ENCODE results near the gene CEP120. TPM values are rescaled to one million over a fixed set of nuclear protein-coding genes. Genes with fewer than 3 reads are reported as not detected.
A peak's percentile ranks its signal among the peaks of the same experiment; 100 is the strongest.

Gene CEP120
- total RNA-seq, 2 experiments from 2014 or later: 22.3 to 27.6 TPM

- POLR2A ChIA-PET: interaction anchor here (1.1 to 1.5 kb wide), 2 partner anchors 28 to 61 kb away, joined by 3 to 6 read pairs; partner anchors contain the start of genes CEP120 and CSNK1G3
- Mint-ChIP-seq H3K9me3 (ENCODE audit: insufficient read depth) (no peaks in the 10 kb centered on the region), H3K27me3 (ENCODE audit: low read depth) (peaks cover under 1% of the 10 kb centered on the region), H3K4me1 (ENCODE audit: low read depth) (peaks cover 11% of the 10 kb centered on the region), H3K36me3 (ENCODE audit: low read depth) (no peaks in the 10 kb centered on the region), H3K4me3 (no peak overlapping the region), H3K27ac (no peak overlapping the region)
- CTCF ChIA-PET: interaction anchor here (1.8 kb wide), 1 partner anchor 28 kb away, joined by 9 read pairs; the partner anchor contains the start of gene CEP120
- no peak for ATAC-seq
- no peak for DNase-seq
These were observed 27.8 kb upstream of the CEP120 start for GRCh38 chr5:123451047-123451446.

DNA sequence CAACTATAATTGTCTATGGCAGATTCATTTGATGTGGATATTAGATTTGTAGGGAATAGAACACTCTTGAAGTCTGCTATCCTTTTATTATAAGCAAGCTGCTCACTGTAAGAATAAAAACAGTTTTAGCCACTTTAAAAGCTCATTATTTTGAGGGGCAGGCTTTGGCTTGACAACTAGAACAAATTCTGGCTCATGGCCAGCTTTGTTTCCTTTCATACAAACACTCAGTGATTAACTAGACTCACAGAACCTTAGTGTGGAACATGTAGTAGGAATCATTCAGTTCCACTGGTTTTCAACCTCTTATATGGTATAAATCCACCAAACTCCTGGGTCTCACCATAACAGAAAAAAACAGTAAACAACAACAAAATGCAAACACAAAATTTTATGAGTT is 27.4 kb upstream of the CEP120 start:
- H3K4me1 Mint-ChIP-seq (ENCODE audit: low read depth): peaks cover 11% of the 10 kb centered on the region
- DNase-seq: no peak
- CTCF ChIA-PET: interaction anchor here (0.8 to 1.8 kb wide), 3 partner anchors 9 to 60 kb away, joined by 3 to 9 read pairs (median 3); partner anchors contain the start of gene CEP120
- H3K36me3 Mint-ChIP-seq (ENCODE audit: low read depth): no peaks in the 10 kb centered on the region
- ATAC-seq: no peak
- no peaks in the 10 kb centered on the region for H3K9me3 Mint-ChIP-seq (ENCODE audit: insufficient read depth)
- POLR2A ChIA-PET: interaction anchor here (1.1 to 1.5 kb wide), 2 partner anchors 27 to 61 kb away, joined by 3 to 6 read pairs; partner anchors contain the start of genes CEP120 and CSNK1G3
- no peak overlapping the region for H3K27ac Mint-ChIP-seq
- H3K27me3 Mint-ChIP-seq (ENCODE audit: low read depth): peaks cover 2% of the 10 kb centered on the region
- H3K4me3 Mint-ChIP-seq: no peak overlapping the region

DNA sequence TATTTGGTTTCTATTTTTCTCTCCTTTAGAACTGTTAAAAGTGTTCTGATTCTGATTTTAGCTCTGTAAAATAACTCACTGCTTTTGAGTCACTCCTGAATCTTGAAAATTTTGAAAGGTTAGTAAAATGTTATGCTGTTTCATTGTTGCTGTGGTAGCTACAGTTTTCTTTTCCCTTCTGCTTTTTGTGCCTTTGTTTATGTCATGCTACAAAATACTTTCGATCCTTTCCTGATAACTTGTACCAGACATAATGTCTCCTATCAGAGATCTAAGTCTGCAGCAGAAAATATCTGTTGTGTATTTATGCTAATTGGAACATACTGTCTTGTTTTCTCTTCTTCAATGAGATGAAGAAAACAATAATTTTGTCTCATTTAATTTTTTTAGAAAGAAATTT is 26.9 kb upstream of the CEP120 start:
- H3K4me1 Mint-ChIP-seq (ENCODE audit: low read depth): peaks cover 11% of the 10 kb centered on the region
- no peak overlapping the region for H3K27ac Mint-ChIP-seq
- no peak for ATAC-seq
- CTCF ChIA-PET: interaction anchor here (0.8 to 1.8 kb wide), 3 partner anchors 9 to 61 kb away, joined by 3 to 9 read pairs (median 3); partner anchors contain the start of gene CEP120
- H3K27me3 Mint-ChIP-seq (ENCODE audit: low read depth): peaks cover 2% of the 10 kb centered on the region
- DNase-seq: no peak
- POLR2A ChIA-PET: interaction anchor here (1.5 kb wide), 1 partner anchor 27 kb away, joined by 6 read pairs; the partner anchor contains the start of gene CEP120
- H3K9me3 Mint-ChIP-seq (ENCODE audit: insufficient read depth): no peaks in the 10 kb centered on the region
- no peak overlapping the region for H3K4me3 Mint-ChIP-seq
- no peaks in the 10 kb centered on the region for H3K36me3 Mint-ChIP-seq (ENCODE audit: low read depth)

DNA sequence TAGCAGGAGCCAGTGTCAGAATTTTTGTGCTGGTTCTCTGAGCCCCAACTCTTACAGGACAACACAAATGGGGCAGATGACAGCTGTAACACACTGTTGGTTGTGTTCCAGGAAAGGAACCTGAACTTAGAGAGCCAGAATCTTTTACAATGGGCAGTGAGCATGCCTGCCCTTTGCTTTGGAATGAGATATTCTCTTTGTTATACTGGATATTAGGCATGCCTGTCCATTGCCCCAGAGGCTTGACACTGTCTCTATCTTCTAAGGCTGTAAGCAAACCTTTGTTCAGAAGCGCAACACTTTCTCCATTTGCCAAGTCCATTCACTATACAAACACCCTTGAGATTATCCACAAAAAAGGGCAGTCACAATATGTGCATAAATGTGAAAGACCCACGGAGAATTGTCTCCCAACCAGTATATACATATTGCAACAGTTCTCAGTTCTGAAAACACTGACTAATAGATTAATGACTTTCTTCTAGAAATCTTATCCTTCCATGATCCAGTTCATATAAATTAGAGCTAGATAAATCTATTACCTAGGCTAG is 26.3 kb upstream of the CEP120 start:
- ATAC-seq (no peak), DNase-seq (no peak)
- Mint-ChIP-seq H3K9me3 (ENCODE audit: insufficient read depth) (no peaks in the 10 kb centered on the region), H3K4me1 (ENCODE audit: low read depth) (peaks cover 11% of the 10 kb centered on the region), H3K36me3 (ENCODE audit: low read depth) (no peaks in the 10 kb centered on the region), H3K27ac (no peak overlapping the region), H3K4me3 (no peak overlapping the region), H3K27me3 (ENCODE audit: low read depth) (peaks cover 2% of the 10 kb centered on the region)
- ChIA-PET POLR2A (interaction anchor here (0.6 kb wide), 1 partner anchor 27 kb away, joined by 3 read pairs; no protein-coding TSS in a partner anchor), CTCF (interaction anchor here (0.8 to 1.8 kb wide), 3 partner anchors 8 to 62 kb away, joined by 3 to 9 read pairs (median 3); partner anchors contain the start of gene CEP120)

- ATAC-seq (no peak), DNase-seq (no peak)
- Mint-ChIP-seq H3K36me3 (ENCODE audit: low read depth) (no peaks in the 10 kb centered on the region), H3K4me3 (no peak overlapping the region), H3K9me3 (ENCODE audit: insufficient read depth) (no peaks in the 10 kb centered on the region), H3K4me1 (ENCODE audit: low read depth) (peaks cover 11% of the 10 kb centered on the region), H3K27me3 (ENCODE audit: low read depth) (peaks cover 2% of the 10 kb centered on the region), H3K27ac (no peak overlapping the region)
- ChIA-PET CTCF (interaction anchor here (1.1 kb wide), 1 partner anchor 22 kb away, joined by 3 read pairs; no protein-coding TSS in a partner anchor), POLR2A (interaction anchor here (1.8 kb wide), 1 partner anchor 25 kb away, joined by 17 read pairs; the partner anchor contains the start of gene CEP120)
These were observed 25.5 kb upstream of the CEP120 start for GRCh38 chr5:123448743-123449142.

GRCh38 chr5:123448017-123448617 is 24.9 kb upstream of the CEP120 start:
- Mint-ChIP-seq H3K4me1 (ENCODE audit: low read depth) (peaks cover 11% of the 10 kb centered on the region), H3K27ac (no peak overlapping the region), H3K27me3 (ENCODE audit: low read depth) (peaks cover 2% of the 10 kb centered on the region), H3K36me3 (ENCODE audit: low read depth) (no peaks in the 10 kb centered on the region), H3K9me3 (ENCODE audit: insufficient read depth) (no peaks in the 10 kb centered on the region), H3K4me3 (peak overlapping the region; percentile 31)
- peak; percentile 81 for ATAC-seq
- POLR2A ChIA-PET: interaction anchor here (1.8 kb wide), 1 partner anchor 25 kb away, joined by 17 read pairs; the partner anchor contains the start of gene CEP120
- DNase-seq: no peak
- CTCF ChIA-PET: interaction anchor here (0.6 to 1.4 kb wide), 4 partner anchors 14 to 25 kb away, joined by 3 to 9 read pairs (median 3); partner anchors contain the start of gene CEP120

DNA sequence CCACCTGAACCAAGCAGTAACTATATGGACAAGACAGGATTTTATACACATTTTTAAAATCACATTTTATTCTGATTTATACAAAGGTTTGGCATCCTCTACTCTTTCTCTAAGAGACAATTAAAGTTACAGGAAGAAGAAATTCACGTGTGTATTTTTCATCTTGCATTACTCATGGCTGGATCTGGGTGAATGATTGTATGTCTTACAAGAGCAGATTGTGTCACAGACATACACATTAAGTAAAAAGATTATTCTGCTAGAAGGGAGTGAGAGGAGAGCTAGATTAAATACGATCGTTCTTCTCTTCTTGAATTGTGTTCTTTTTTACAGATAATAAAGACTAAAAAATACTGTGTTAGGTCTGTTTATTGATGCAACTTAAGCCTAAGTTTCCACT is 20.8 kb upstream of the CEP120 start:
- Mint-ChIP-seq H3K27ac (no peak overlapping the region), H3K4me1 (ENCODE audit: low read depth) (peaks cover 11% of the 10 kb centered on the region), H3K27me3 (ENCODE audit: low read depth) (peaks cover 2% of the 10 kb centered on the region), H3K9me3 (ENCODE audit: insufficient read depth) (no peaks in the 10 kb centered on the region), H3K36me3 (ENCODE audit: low read depth) (no peaks in the 10 kb centered on the region), H3K4me3 (no peak overlapping the region)
- no peak for ATAC-seq
- ChIA-PET POLR2A (no interaction called here), CTCF (interaction anchor here (1.4 kb wide), 1 partner anchor 21 kb away, joined by 4 read pairs; the partner anchor contains the start of gene CEP120)
- no peak for DNase-seq

DNA sequence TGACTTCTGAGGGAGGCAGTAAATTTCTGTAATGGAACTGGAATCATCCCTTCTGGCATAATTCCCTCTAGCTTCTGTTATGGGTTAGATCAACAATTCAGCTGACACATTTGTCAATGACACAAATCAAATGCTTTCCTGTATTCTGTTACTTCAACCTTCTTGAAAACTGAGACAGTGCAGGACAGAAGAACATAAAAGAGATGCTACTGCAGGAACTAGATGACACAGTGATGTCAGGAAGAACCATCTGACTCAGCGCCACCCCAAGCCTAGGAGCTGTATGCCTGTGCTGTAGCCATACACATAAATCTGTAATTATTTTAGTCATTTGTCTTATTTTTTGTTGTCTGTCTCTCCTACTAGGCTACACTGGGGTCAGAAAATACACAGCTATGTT is 18.2 kb upstream of the CEP120 start:
- peaks cover 2% of the 10 kb centered on the region for H3K4me1 Mint-ChIP-seq (ENCODE audit: low read depth)
- peaks cover 2% of the 10 kb centered on the region for H3K27me3 Mint-ChIP-seq (ENCODE audit: low read depth)
- no peaks in the 10 kb centered on the region for H3K9me3 Mint-ChIP-seq (ENCODE audit: insufficient read depth)
- no peak for ATAC-seq
- no peak overlapping the region for H3K27ac Mint-ChIP-seq
- ChIA-PET CTCF (interaction anchor here (0.7 to 2.5 kb wide), 4 partner anchors 9 to 104 kb away, joined by 3 to 21 read pairs (median 3); partner anchors contain the start of gene CEP120), POLR2A (interaction anchor here (0.6 to 2.5 kb wide), 2 partner anchors 18 to 71 kb away, joined by 3 to 21 read pairs; partner anchors contain the start of genes CEP120 and CSNK1G3)
- DNase-seq: no peak
- no peaks in the 10 kb centered on the region for H3K36me3 Mint-ChIP-seq (ENCODE audit: low read depth)
- no peak overlapping the region for H3K4me3 Mint-ChIP-seq

- ChIA-PET CTCF (interaction anchor here (1.0 to 2.5 kb wide), 2 partner anchors 9 to 17 kb away, joined by 3 to 21 read pairs; partner anchors contain the start of gene CEP120), POLR2A (interaction anchor here (2.5 kb wide), 1 partner anchor 18 kb away, joined by 21 read pairs; the partner anchor contains the start of gene CEP120)
- no peaks in the 10 kb centered on the region for H3K9me3 Mint-ChIP-seq (ENCODE audit: insufficient read depth)
- DNase-seq: no peak
- no peaks in the 10 kb centered on the region for H3K36me3 Mint-ChIP-seq (ENCODE audit: low read depth)
- no peak for ATAC-seq
- H3K27me3 Mint-ChIP-seq (ENCODE audit: low read depth): no peaks in the 10 kb centered on the region
- H3K4me3 Mint-ChIP-seq: no peak overlapping the region
- no peak overlapping the region for H3K27ac Mint-ChIP-seq
- peaks cover 2% of the 10 kb centered on the region for H3K4me1 Mint-ChIP-seq (ENCODE audit: low read depth)
These were observed 17.4 kb upstream of the CEP120 start for GRCh38 chr5:123440456-123441181.

DNA sequence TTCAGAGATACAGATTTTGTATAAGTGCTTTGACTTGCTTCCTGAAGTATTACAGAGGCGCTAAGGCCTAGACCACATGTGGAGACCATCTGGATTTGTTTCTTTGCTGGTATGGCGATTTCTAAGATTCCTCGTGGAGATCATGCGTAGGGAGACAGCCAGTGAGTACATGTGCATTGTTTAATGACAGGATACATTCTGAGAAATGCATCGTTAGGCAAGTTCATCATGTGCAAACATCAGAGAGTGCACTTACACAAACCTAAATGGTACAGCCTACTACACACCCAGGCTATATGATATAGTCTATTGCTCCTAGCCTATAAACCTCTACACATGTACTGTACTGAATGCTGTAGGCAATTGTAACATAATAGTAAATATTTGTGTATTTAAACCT is 16.5 kb upstream of the CEP120 start:
- Mint-ChIP-seq H3K4me3 (no peak overlapping the region), H3K27me3 (ENCODE audit: low read depth) (peaks cover under 1% of the 10 kb centered on the region), H3K9me3 (ENCODE audit: insufficient read depth) (no peaks in the 10 kb centered on the region), H3K27ac (no peak overlapping the region), H3K4me1 (ENCODE audit: low read depth) (peaks cover 2% of the 10 kb centered on the region), H3K36me3 (ENCODE audit: low read depth) (no peaks in the 10 kb centered on the region)
- no peak for ATAC-seq
- ChIA-PET CTCF (interaction anchor here (2.5 kb wide), 1 partner anchor 16 kb away, joined by 21 read pairs; the partner anchor contains the start of gene CEP120), POLR2A (interaction anchor here (2.5 kb wide), 1 partner anchor 17 kb away, joined by 21 read pairs; the partner anchor contains the start of gene CEP120)
- no peak for DNase-seq

GRCh38 chr5:123438902-123439301 is 15.7 kb upstream of the CEP120 start:
- H3K27ac Mint-ChIP-seq: no peak overlapping the region
- peaks cover 2% of the 10 kb centered on the region for H3K27me3 Mint-ChIP-seq (ENCODE audit: low read depth)
- peaks cover 2% of the 10 kb centered on the region for H3K4me1 Mint-ChIP-seq (ENCODE audit: low read depth)
- H3K4me3 Mint-ChIP-seq: no peak overlapping the region
- H3K36me3 Mint-ChIP-seq (ENCODE audit: low read depth): no peaks in the 10 kb centered on the region
- DNase-seq: no peak
- no peaks in the 10 kb centered on the region for H3K9me3 Mint-ChIP-seq (ENCODE audit: insufficient read depth)
- POLR2A ChIA-PET: interaction anchor here (1.2 to 1.9 kb wide), 3 partner anchors 12 to 74 kb away, joined by 3 to 17 read pairs (median 4); partner anchors contain the start of gene CEP120
- CTCF ChIA-PET: interaction anchor here (1.3 kb wide), 1 partner anchor 15 kb away, joined by 8 read pairs; no protein-coding TSS in a partner anchor
- ATAC-seq: no peak
